ENCODE data around the gene MYADM. TPM values are rescaled to one million over a fixed set of nuclear protein-coding genes. Genes with fewer than 3 reads are reported as not detected.

MYADM gene
- total RNA-seq, 1 experiment from 2014 or later: 78.6 TPM

DNA sequence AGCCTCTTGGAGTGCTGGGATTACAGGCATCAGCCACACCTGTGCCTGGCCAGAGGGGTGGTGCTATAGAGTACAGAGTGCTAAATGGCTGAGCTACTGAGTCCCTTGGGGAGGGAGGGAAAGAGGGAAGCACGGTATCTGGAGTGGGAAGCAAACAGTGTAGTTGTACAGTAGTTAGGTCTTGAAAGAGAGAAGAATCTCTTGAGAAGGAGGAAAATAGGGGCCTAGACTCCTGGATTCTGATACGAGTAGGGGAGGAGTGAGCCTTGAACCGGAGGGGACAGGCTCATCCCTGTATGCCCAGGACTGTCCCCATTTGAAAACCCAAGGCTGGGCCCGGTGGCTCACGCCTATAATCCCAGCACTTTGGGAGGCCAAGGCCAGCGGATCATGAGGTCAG is 5.1 kb downstream of the MYADM start:
- Mint-ChIP-seq H3K27ac (peak overlapping the region; percentile 68; the same call in 1 of the 2 replicates), H3K4me3 (no peak overlapping the region), H3K4me1 (peaks cover 26% of the 10 kb centered on the region), H3K27me3 (ENCODE audit: low read depth) (no peaks in the 10 kb centered on the region), H3K9me3 (no peaks in the 10 kb centered on the region), H3K36me3 (peaks cover 41% of the 10 kb centered on the region)
- DNase-seq (ENCODE audit: low spot score) (no peak), ATAC-seq (no peak)
- TF ChIP-seq, protein P1, sequence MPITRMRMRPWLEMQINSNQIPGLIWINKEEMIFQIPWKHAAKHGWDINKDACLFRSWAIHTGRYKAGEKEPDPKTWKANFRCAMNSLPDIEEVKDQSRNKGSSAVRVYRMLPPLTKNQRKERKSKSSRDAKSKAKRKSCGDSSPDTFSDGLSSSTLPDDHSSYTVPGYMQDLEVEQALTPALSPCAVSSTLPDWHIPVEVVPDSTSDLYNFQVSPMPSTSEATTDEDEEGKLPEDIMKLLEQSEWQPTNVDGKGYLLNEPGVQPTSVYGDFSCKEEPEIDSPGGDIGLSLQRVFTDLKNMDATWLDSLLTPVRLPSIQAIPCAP (CRISPR knock-in tag; IDR thresholded peaks at IDR 0.05): no peak
- TF ChIP-seq FOXJ3 (CRISPR knock-in tag; IDR thresholded peaks at IDR 0.05; ENCODE audit: borderline replicate concordance) (no peak), ZBTB21 (CRISPR knock-in tag; IDR thresholded peaks at IDR 0.05; ENCODE audit: borderline replicate concordance) (no peak), PRRX2 (CRISPR knock-in tag; IDR thresholded peaks at IDR 0.05) (no peak)
- ChIA-PET POLR2A (interaction anchor here (1.4 kb wide), 1 partner anchor 40 kb away, joined by 4 read pairs; no protein-coding TSS in a partner anchor), CTCF (interaction anchor here (1.0 to 1.6 kb wide), 2 partner anchors 39 to 157 kb away, joined by 5 to 6 read pairs; no protein-coding TSS in a partner anchor)

DNA sequence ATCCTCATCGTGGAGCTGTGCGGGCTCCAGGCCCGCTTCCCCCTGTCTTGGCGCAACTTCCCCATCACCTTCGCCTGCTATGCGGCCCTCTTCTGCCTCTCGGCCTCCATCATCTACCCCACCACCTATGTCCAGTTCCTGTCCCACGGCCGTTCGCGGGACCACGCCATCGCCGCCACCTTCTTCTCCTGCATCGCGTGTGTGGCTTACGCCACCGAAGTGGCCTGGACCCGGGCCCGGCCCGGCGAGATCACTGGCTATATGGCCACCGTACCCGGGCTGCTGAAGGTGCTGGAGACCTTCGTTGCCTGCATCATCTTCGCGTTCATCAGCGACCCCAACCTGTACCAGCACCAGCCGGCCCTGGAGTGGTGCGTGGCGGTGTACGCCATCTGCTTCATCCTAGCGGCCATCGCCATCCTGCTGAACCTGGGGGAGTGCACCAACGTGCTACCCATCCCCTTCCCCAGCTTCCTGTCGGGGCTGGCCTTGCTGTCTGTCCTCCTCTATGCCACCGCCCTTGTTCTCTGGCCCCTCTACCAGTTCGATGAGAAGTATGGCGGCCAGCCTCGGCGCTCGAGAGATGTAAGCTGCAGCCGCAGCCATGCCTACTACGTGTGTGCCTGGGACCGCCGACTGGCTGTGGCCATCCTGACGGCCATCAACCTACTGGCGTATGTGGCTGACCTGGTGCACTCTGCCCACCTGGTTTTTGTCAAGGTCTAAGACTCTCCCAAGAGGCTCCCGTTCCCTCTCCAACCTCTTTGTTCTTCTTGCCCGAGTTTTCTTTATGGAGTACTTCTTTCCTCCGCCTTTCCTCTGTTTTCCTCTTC is 6.3 kb downstream of the MYADM start:
- DNase-seq (ENCODE audit: low spot score) (no peak), ATAC-seq (no peak)
- H3K4me1 Mint-ChIP-seq: peaks cover 27% of the 10 kb centered on the region
- ChIA-PET CTCF (interaction anchor here (0.5 to 1.6 kb wide), 5 partner anchors 24 to 156 kb away, joined by 4 to 7 read pairs (median 6); no protein-coding TSS in a partner anchor), POLR2A (no interaction called here)
- H3K27ac Mint-ChIP-seq: peak overlapping the region; percentile 37
- H3K36me3 Mint-ChIP-seq: peaks cover 41% of the 10 kb centered on the region
- no peak overlapping the region for H3K4me3 Mint-ChIP-seq
- no peaks in the 10 kb centered on the region for H3K27me3 Mint-ChIP-seq (ENCODE audit: low read depth)
- H3K9me3 Mint-ChIP-seq: no peaks in the 10 kb centered on the region
- TF ChIP-seq ZNF671 (CRISPR knock-in tag; IDR thresholded peaks at IDR 0.05) (no peak), ZNF219 (CRISPR knock-in tag; IDR thresholded peaks at IDR 0.05; ENCODE audit: borderline replicate concordance) (no peak), FOXP1 (CRISPR knock-in tag; IDR thresholded peaks at IDR 0.05; ENCODE audit: borderline replicate concordance) (no peak), RORB (CRISPR knock-in tag; IDR thresholded peaks at IDR 0.05) (no peak), JAZF1 (CRISPR knock-in tag; IDR thresholded peaks at IDR 0.05) (no peak)
- TF ChIP-seq, protein P2, sequence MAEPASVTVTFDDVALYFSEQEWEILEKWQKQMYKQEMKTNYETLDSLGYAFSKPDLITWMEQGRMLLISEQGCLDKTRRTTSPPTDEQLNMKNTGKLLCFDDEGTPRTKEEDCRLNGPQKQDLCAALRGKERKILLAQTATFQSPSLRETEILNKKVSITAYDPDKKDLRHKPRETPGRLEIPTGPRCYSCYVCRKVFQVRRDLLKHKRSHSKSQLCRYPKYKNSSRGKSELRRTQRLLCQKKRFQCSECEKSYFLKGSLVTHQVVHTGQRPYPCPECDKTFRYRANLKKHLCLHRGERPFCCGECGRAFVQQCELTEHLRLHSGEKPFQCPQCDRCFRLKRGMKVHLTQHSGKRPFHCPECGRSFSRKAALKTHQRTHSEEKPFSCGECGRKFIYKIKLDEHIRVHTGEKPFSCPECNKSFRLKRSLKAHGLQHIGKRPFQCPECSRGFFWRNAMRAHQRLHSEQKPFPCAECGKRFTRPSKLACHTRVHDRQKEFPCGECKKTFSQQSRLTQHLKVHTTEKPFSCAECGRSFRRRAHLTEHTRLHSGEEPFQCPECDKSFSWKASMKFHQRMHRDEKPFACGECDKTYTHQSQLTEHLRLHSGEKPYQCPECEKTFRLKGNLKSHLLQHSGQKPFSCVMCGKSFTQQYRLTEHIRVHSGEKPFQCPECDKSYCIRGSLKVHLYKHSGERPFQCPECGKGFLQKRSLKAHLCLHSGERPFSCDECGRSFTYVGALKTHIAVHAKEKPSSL (CRISPR knock-in tag; conservative IDR thresholded peaks at IDR 0.05): no peak
- TF ChIP-seq, protein P3, sequence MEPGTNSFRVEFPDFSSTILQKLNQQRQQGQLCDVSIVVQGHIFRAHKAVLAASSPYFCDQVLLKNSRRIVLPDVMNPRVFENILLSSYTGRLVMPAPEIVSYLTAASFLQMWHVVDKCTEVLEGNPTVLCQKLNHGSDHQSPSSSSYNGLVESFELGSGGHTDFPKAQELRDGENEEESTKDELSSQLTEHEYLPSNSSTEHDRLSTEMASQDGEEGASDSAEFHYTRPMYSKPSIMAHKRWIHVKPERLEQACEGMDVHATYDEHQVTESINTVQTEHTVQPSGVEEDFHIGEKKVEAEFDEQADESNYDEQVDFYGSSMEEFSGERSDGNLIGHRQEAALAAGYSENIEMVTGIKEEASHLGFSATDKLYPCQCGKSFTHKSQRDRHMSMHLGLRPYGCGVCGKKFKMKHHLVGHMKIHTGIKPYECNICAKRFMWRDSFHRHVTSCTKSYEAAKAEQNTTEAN (CRISPR knock-in tag; IDR thresholded peaks at IDR 0.05): no peak
- TF ChIP-seq, protein P4, sequence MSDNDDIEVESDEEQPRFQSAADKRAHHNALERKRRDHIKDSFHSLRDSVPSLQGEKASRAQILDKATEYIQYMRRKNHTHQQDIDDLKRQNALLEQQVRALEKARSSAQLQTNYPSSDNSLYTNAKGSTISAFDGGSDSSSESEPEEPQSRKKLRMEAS (CRISPR knock-in tag; IDR thresholded peaks at IDR 0.05): no peak
- TF ChIP-seq, protein P5, sequence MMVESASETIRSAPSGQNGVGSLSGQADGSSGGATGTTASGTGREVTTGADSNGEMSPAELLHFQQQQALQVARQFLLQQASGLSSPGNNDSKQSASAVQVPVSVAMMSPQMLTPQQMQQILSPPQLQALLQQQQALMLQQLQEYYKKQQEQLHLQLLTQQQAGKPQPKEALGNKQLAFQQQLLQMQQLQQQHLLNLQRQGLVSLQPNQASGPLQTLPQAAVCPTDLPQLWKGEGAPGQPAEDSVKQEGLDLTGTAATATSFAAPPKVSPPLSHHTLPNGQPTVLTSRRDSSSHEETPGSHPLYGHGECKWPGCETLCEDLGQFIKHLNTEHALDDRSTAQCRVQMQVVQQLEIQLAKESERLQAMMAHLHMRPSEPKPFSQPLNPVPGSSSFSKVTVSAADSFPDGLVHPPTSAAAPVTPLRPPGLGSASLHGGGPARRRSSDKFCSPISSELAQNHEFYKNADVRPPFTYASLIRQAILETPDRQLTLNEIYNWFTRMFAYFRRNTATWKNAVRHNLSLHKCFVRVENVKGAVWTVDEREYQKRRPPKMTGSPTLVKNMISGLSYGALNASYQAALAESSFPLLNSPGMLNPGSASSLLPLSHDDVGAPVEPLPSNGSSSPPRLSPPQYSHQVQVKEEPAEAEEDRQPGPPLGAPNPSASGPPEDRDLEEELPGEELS (CRISPR knock-in tag; IDR thresholded peaks at IDR 0.05): no peak
- TF ChIP-seq, protein P6, sequence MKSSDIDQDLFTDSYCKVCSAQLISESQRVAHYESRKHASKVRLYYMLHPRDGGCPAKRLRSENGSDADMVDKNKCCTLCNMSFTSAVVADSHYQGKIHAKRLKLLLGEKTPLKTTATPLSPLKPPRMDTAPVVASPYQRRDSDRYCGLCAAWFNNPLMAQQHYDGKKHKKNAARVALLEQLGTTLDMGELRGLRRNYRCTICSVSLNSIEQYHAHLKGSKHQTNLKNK (CRISPR knock-in tag; IDR thresholded peaks at IDR 0.05): no peak
- TF ChIP-seq, protein P7, sequence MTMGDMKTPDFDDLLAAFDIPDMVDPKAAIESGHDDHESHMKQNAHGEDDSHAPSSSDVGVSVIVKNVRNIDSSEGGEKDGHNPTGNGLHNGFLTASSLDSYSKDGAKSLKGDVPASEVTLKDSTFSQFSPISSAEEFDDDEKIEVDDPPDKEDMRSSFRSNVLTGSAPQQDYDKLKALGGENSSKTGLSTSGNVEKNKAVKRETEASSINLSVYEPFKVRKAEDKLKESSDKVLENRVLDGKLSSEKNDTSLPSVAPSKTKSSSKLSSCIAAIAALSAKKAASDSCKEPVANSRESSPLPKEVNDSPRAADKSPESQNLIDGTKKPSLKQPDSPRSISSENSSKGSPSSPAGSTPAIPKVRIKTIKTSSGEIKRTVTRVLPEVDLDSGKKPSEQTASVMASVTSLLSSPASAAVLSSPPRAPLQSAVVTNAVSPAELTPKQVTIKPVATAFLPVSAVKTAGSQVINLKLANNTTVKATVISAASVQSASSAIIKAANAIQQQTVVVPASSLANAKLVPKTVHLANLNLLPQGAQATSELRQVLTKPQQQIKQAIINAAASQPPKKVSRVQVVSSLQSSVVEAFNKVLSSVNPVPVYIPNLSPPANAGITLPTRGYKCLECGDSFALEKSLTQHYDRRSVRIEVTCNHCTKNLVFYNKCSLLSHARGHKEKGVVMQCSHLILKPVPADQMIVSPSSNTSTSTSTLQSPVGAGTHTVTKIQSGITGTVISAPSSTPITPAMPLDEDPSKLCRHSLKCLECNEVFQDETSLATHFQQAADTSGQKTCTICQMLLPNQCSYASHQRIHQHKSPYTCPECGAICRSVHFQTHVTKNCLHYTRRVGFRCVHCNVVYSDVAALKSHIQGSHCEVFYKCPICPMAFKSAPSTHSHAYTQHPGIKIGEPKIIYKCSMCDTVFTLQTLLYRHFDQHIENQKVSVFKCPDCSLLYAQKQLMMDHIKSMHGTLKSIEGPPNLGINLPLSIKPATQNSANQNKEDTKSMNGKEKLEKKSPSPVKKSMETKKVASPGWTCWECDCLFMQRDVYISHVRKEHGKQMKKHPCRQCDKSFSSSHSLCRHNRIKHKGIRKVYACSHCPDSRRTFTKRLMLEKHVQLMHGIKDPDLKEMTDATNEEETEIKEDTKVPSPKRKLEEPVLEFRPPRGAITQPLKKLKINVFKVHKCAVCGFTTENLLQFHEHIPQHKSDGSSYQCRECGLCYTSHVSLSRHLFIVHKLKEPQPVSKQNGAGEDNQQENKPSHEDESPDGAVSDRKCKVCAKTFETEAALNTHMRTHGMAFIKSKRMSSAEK (CRISPR knock-in tag; IDR thresholded peaks at IDR 0.05; ENCODE audit: borderline replicate concordance): no peak
- TF ChIP-seq, protein P8, sequence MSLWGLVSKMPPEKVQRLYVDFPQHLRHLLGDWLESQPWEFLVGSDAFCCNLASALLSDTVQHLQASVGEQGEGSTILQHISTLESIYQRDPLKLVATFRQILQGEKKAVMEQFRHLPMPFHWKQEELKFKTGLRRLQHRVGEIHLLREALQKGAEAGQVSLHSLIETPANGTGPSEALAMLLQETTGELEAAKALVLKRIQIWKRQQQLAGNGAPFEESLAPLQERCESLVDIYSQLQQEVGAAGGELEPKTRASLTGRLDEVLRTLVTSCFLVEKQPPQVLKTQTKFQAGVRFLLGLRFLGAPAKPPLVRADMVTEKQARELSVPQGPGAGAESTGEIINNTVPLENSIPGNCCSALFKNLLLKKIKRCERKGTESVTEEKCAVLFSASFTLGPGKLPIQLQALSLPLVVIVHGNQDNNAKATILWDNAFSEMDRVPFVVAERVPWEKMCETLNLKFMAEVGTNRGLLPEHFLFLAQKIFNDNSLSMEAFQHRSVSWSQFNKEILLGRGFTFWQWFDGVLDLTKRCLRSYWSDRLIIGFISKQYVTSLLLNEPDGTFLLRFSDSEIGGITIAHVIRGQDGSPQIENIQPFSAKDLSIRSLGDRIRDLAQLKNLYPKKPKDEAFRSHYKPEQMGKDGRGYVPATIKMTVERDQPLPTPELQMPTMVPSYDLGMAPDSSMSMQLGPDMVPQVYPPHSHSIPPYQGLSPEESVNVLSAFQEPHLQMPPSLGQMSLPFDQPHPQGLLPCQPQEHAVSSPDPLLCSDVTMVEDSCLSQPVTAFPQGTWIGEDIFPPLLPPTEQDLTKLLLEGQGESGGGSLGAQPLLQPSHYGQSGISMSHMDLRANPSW (CRISPR knock-in tag; conservative IDR thresholded peaks at IDR 0.05; ENCODE audit: low read depth): no peak

Measured in WTC11 (cell line).